ENCODE data around the gene C1orf226. TPM values are rescaled to one million over a fixed set of nuclear protein-coding genes. Genes with fewer than 3 reads are reported as not detected.

The C1orf226 gene
- total and polyA plus RNA-seq, 7 donors: 0.10 to 1.1 (median 0.28) TPM

GRCh38 chr1:162396201-162396906 lies 14.8 kb downstream of the C1orf226 start:
- Histone ChIP-seq H3K4me1 (no peaks in the 10 kb centered on the region), H3K9me3 (no peaks in the 10 kb centered on the region), H3K27me3 (ENCODE audit: insufficient read depth in 3 of 3, low read length in 2 of 3) (peaks cover 2 to 16% (median 2%) of the 10 kb centered on the region in 3 donors), H3K36me3 (ENCODE audit: insufficient read depth in 1 of 2, low read depth in 1 of 2) (no peaks in the 10 kb centered on the region), H3K27ac (no peak overlapping the region), H3K4me3 (no peak overlapping the region)
- WGBS, 3 donors: 77 to 80% (median 78%) methylated on average over 3 of the region's 3 CpGs
- ATAC-seq (no peak), DNase-seq (no peak)
- no peak for TF ChIP-seq CTCF (IDR thresholded peaks at IDR 0.05)
- intact Hi-C loops (cut with DNase I): no loop called here

GRCh38 chr1:162397039-162397448 lies 15.5 kb downstream of the C1orf226 start:
- peaks cover 2 to 13% (median 2%) of the 10 kb centered on the region in 3 donors for H3K27me3 ChIP-seq (ENCODE audit: insufficient read depth in 3 of 3, low read length in 2 of 3)
- no peaks in the 10 kb centered on the region for H3K9me3 ChIP-seq
- no peak overlapping the region for H3K4me3 ChIP-seq
- 80 to 93% (median 88%) methylated on average over 3 of the region's 3 CpGs for WGBS, 3 donors
- peak in 2 of 4 donors; percentile 27 to 37 for ATAC-seq
- H3K27ac ChIP-seq: no peak overlapping the region
- no peaks in the 10 kb centered on the region for H3K4me1 ChIP-seq
- TF ChIP-seq CTCF (IDR thresholded peaks at IDR 0.05): no peak
- intact Hi-C loops (cut with DNase I): no loop called here
- no peaks in the 10 kb centered on the region for H3K36me3 ChIP-seq (ENCODE audit: insufficient read depth in 1 of 2, low read depth in 1 of 2)
- no peak for DNase-seq

GRCh38 chr1:162397943-162398560 lies 16.5 kb downstream of the C1orf226 start:
- intact Hi-C loops (cut with DNase I): no loop called here
- 41 to 54% (median 41%) methylated on average over 3 of the region's 3 CpGs for WGBS, 3 donors
- H3K36me3 ChIP-seq (ENCODE audit: insufficient read depth in 1 of 2, low read depth in 1 of 2): no peaks in the 10 kb centered on the region
- peaks cover 2 to 13% (median 5%) of the 10 kb centered on the region in 3 donors for H3K27me3 ChIP-seq (ENCODE audit: insufficient read depth in 3 of 3, low read length in 2 of 3)
- H3K4me3 ChIP-seq: no peak overlapping the region
- no peak for TF ChIP-seq CTCF (IDR thresholded peaks at IDR 0.05)
- no peak for ATAC-seq
- no peak for DNase-seq
- no peak overlapping the region for H3K27ac ChIP-seq
- no peaks in the 10 kb centered on the region for H3K4me1 ChIP-seq
- no peaks in the 10 kb centered on the region for H3K9me3 ChIP-seq

- Histone ChIP-seq H3K27me3 (ENCODE audit: insufficient read depth in 3 of 3, low read length in 2 of 3) (peaks cover 2 to 13% (median 5%) of the 10 kb centered on the region in 3 donors), H3K4me3 (no peak overlapping the region), H3K4me1 (no peaks in the 10 kb centered on the region), H3K36me3 (ENCODE audit: insufficient read depth in 1 of 2, low read depth in 1 of 2) (no peaks in the 10 kb centered on the region), H3K27ac (no peak overlapping the region), H3K9me3 (no peaks in the 10 kb centered on the region)
- intact Hi-C loops (cut with DNase I): no loop called here
- TF ChIP-seq CTCF (IDR thresholded peaks at IDR 0.05): no peak
- 75 to 82% (median 76%) methylated on average over 8 of the region's 8 CpGs for WGBS, 3 donors
- no peak for DNase-seq
- ATAC-seq: no peak
Measured at GRCh38 chr1:162398999-162399580, 17.6 kb downstream of the C1orf226 start.
